ENCODE measurements around the gene DZIP1. TPM values are rescaled to one million over a fixed set of nuclear protein-coding genes. Genes with fewer than 3 reads are reported as not detected.

DZIP1 gene
- total and polyA plus RNA-seq, 12 donors: 6.7 to 16.7 (median 9.9) TPM

GRCh38 chr13:95627590-95627989, 16.9 kb downstream of the DZIP1 start:
- Histone ChIP-seq H3K9me3 (replicated peaks in 1 of 3) (no peaks in the 10 kb centered on the region), H3K27ac (no peak overlapping the region), H3K4me1 (replicated peaks in 1 of 2) (no peaks in the 10 kb centered on the region), H3K36me3 (replicated peaks in 1 of 2) (peaks cover 0 to 8% of the 10 kb centered on the region in 2 donors), H3K4me3 (no peak overlapping the region), H3K27me3 (no peaks in the 10 kb centered on the region)
- no peak for DNase-seq
- TF ChIP-seq POLR2A (IDR thresholded peaks at IDR 0.05) (no peak), CTCF (IDR thresholded peaks at IDR 0.05) (no peak)
- intact Hi-C loops (cut with DNase I): loop anchor here in 1 of 2 donors (10.0 kb wide), 1 partner anchor 207 kb away; no protein-coding TSS in a partner anchor
- WGBS, 4 donors: 94 to 100% (median 99%) methylated on average over 1 of the region's 1 CpG

GRCh38 chr13:95626768-95627167, 17.7 kb downstream of the DZIP1 start:
- no peak for DNase-seq
- no peaks in the 10 kb centered on the region for H3K27me3 ChIP-seq
- H3K4me3 ChIP-seq: no peak overlapping the region
- TF ChIP-seq CTCF (IDR thresholded peaks at IDR 0.05) (no peak), POLR2A (IDR thresholded peaks at IDR 0.05) (no peak)
- H3K4me1 ChIP-seq (replicated peaks in 1 of 2): no peaks in the 10 kb centered on the region
- H3K36me3 ChIP-seq (replicated peaks in 1 of 2): peaks cover 0 to 8% of the 10 kb centered on the region in 2 donors
- intact Hi-C loops (cut with DNase I): loop anchor here in 1 of 2 donors (10.0 kb wide), 1 partner anchor 208 kb away; no protein-coding TSS in a partner anchor
- no peaks in the 10 kb centered on the region for H3K9me3 ChIP-seq (replicated peaks in 1 of 3)
- no peak overlapping the region for H3K27ac ChIP-seq

- Histone ChIP-seq H3K4me3 (no peak overlapping the region), H3K4me1 (replicated peaks in 1 of 2) (no peaks in the 10 kb centered on the region), H3K27ac (no peak overlapping the region), H3K27me3 (no peaks in the 10 kb centered on the region), H3K36me3 (replicated peaks in 1 of 2) (no peaks in the 10 kb centered on the region), H3K9me3 (replicated peaks in 1 of 3) (no peaks in the 10 kb centered on the region)
- TF ChIP-seq POLR2A (IDR thresholded peaks at IDR 0.05): no peak
- peak; percentile 49 to 72 (median 64) for TF ChIP-seq CTCF (IDR thresholded peaks at IDR 0.05)
- peak in 5 of 7 donors; percentile 27 to 37 (median 34) for DNase-seq
- 14 to 21% (median 17%) methylated on average over 5 of the region's 5 CpGs for WGBS, 4 donors
- intact Hi-C loops (cut with DNase I): loop anchor here in 1 of 2 donors (10.0 kb wide), 1 partner anchor 211 kb away; no protein-coding TSS in a partner anchor
Observed at GRCh38 chr13:95624020-95624419, 20.5 kb downstream of the DZIP1 start.

- intact Hi-C loops (cut with DNase I): loop anchor here (2.0 to 10.0 kb wide), 2 partner anchors 212 kb away; no protein-coding TSS in a partner anchor
- Histone ChIP-seq H3K27me3 (no peaks in the 10 kb centered on the region), H3K9me3 (replicated peaks in 1 of 3) (no peaks in the 10 kb centered on the region), H3K36me3 (replicated peaks in 1 of 2) (no peaks in the 10 kb centered on the region), H3K4me1 (replicated peaks in 1 of 2) (no peaks in the 10 kb centered on the region), H3K27ac (no peak overlapping the region), H3K4me3 (no peak overlapping the region)
- 33 to 40% (median 34%) methylated on average over 5 of the region's 5 CpGs for WGBS, 4 donors
- DNase-seq: no peak
- TF ChIP-seq POLR2A (IDR thresholded peaks at IDR 0.05): no peak
- TF ChIP-seq CTCF (IDR thresholded peaks at IDR 0.05): no peak
Observed at GRCh38 chr13:95623141-95623540, 21.4 kb downstream of the DZIP1 start.

Measured in adrenal gland (tissue), 12 donors.